ENCODE results near the gene INTS1.
A peak's percentile ranks its signal among the peaks of the same experiment; 100 is the strongest.

GRCh38 chr7:1439373-1440363, 64.5 kb downstream of the INTS1 start:
- TF ChIP-seq CTCF (IDR thresholded peaks at IDR 0.05; ENCODE audit: low read length) (peak; percentile 6; the same call in 1 of the 2 replicates), EZH2 (IDR thresholded peaks at IDR 0.05; ENCODE audit: borderline replicate concordance, low read length) (no peak)

Data from OCI-LY1 (cell line).